ENCODE data around the gene LRRN3.

- TF ChIP-seq EZH2 (IDR thresholded peaks at IDR 0.05; ENCODE audit: low read depth) (no peak), CTCF (conservative IDR thresholded peaks at IDR 0.05) (no peak)
Observed at GRCh38 chr7:111103136-111103535, 12.2 kb downstream of the LRRN3 start.

All from PC-9 (cell line).